CD14-positive monocyte (primary cell): ENCODE measurements around the gene TJP1. TPM values are rescaled to one million over a fixed set of nuclear protein-coding genes. Genes with fewer than 3 reads are reported as not detected.

Experiments used
- DNase-seq, 3 donors: peaks; one replicate each; pipeline ENCODE4 v3.0.0-alpha.2; 2011 to 2022
- H2AFZ ChIP-seq: 2 replicates; pipeline ENCODE4 v1.6.0; 2012; ENCODE audit warnings: mild to moderate bottlenecking, low read depth, low read length, inconsistent platforms; ENCODE audit not compliant: insufficient read depth, poor library complexity, severe bottlenecking
- H3K27ac ChIP-seq, 2 donors: 1 replicate in 1 of 2; 2 replicates in 1 of 2; pipeline ENCODE4 v1.5.1; 2012 to 2013; ENCODE audit warnings: low read length in 2 of 2, control low read depth in 1 of 2, inconsistent platforms in 1 of 2, low read depth in 1 of 2, mild to moderate bottlenecking in 1 of 2
- H3K27me3 ChIP-seq, 2 donors: one replicate each; pipeline versions ENCODE4 v1.6.0 to v1.6.1; 2011 to 2013; ENCODE audit warnings: low read length in 2 of 2; ENCODE audit not compliant: control insufficient read depth in 2 of 2, insufficient read depth in 2 of 2
- H3K36me3 ChIP-seq, 2 donors: replicated peaks in 1 of 2; 1 replicate in 1 of 2; 2 replicates in 1 of 2; pipeline versions ENCODE4 v1.5.1 to v1.6.1; 2012 to 2013; ENCODE audit warnings: low read length in 2 of 2, control low read depth in 1 of 2, inconsistent platforms in 1 of 2, mild to moderate bottlenecking in 1 of 2; ENCODE audit not compliant: insufficient read depth in 2 of 2, control insufficient read depth in 1 of 2
- H3K4me1 ChIP-seq, 2 donors: 1 replicate in 1 of 2; 2 replicates in 1 of 2; pipeline versions ENCODE4 v1.5.1 to v1.6.1; 2012 to 2013; ENCODE audit warnings: low read length in 2 of 2, control low read depth in 1 of 2, inconsistent platforms in 1 of 2, mild to moderate bottlenecking in 1 of 2, moderate library complexity in 1 of 2; ENCODE audit not compliant: insufficient read depth in 2 of 2, control insufficient read depth in 1 of 2
- H3K4me2 ChIP-seq: replicated peaks from 2 replicates; pipeline ENCODE3; 2012; ENCODE audit warnings: low read length, moderate library complexity, mild to moderate bottlenecking; ENCODE audit not compliant: poor library complexity, severe bottlenecking; ENCODE audit errors: extremely low read depth
- H3K4me3 ChIP-seq, 3 experiments: fragments of 200-600 bp in 1 of 3; sonication (generic) in 1 of 3; replicated peaks in 1 of 3; 1 replicate in 2 of 3; 2 replicates in 1 of 3; pipeline ENCODE4 v1.5.1; 2011 to 2013; ENCODE audit warnings: low read length in 3 of 3, mild to moderate bottlenecking in 3 of 3, control low read depth in 2 of 3, low read depth in 2 of 3, inconsistent platforms in 1 of 3, moderate library complexity in 1 of 3
- H3K79me2 ChIP-seq: 2 replicates; pipeline ENCODE4 v1.6.0; 2012; ENCODE audit warnings: mild to moderate bottlenecking, control low read depth, inconsistent platforms, low read length, moderate library complexity; ENCODE audit not compliant: insufficient read depth
- H3K9ac ChIP-seq: 2 replicates; pipeline ENCODE4 v1.6.0; 2017; ENCODE audit warnings: low read length, mild to moderate bottlenecking; ENCODE audit not compliant: insufficient read depth, poor library complexity, severe bottlenecking
- H3K9me3 ChIP-seq, 2 donors: replicated peaks in 1 of 2; 1 replicate in 1 of 2; 2 replicates in 1 of 2; pipeline versions ENCODE4 v1.5.1 to v1.6.1; 2012 to 2013; ENCODE audit warnings: low read length in 2 of 2, control low read depth in 1 of 2; ENCODE audit not compliant: control insufficient read depth in 1 of 2, insufficient read depth in 1 of 2
- H4K20me1 ChIP-seq: 2 replicates; pipeline ENCODE4 v1.6.0; 2012; ENCODE audit warnings: mild to moderate bottlenecking, low read length, control low read depth, moderate library complexity; ENCODE audit not compliant: insufficient read depth
- H3K27ac Mint-ChIP-seq, 7 donors: one replicate each; pipeline ENCODE4 v1.8.0; 2020; ENCODE audit warnings: mild to moderate bottlenecking in 7 of 7, mixed read lengths in 7 of 7, moderate library complexity in 6 of 7, inconsistent platforms in 2 of 7
- H3K27me3 Mint-ChIP-seq, 3 donors: one replicate each; pipeline ENCODE4 v1.8.0; 2021 to 2022; ENCODE audit warnings: low read depth in 3 of 3, mild to moderate bottlenecking in 3 of 3, mixed read lengths in 3 of 3, moderate library complexity in 3 of 3, inconsistent platforms in 1 of 3
- H3K36me3 Mint-ChIP-seq, 2 donors: one replicate each; pipeline ENCODE4 v1.8.0; 2020; ENCODE audit warnings: mixed read lengths in 2 of 2, inconsistent platforms in 1 of 2, mild to moderate bottlenecking in 1 of 2
- H3K4me1 Mint-ChIP-seq: one replicate; pipeline ENCODE4 v1.8.0; 2020; ENCODE audit warnings: mild to moderate bottlenecking, mixed read lengths
- H3K4me3 Mint-ChIP-seq, 2 donors: one replicate each; pipeline ENCODE4 v1.8.0; 2020; ENCODE audit warnings: mild to moderate bottlenecking in 2 of 2, mixed read lengths in 2 of 2, moderate library complexity in 1 of 2
- H3K9me3 Mint-ChIP-seq, 7 donors: one replicate each; pipeline ENCODE4 v1.8.0; 2020 to 2022; ENCODE audit warnings: mixed read lengths in 7 of 7, mild to moderate bottlenecking in 6 of 7, moderate library complexity in 6 of 7, inconsistent platforms in 2 of 7
- WGBS: methylation state at CpG from one replicate; pipeline ENCODE4 v1.1.5; 2013; ENCODE audit warnings: missing lambda C conversion rate; ENCODE audit not compliant: insufficient coverage; 5-methylcytosine and 5-hydroxymethylcytosine counted together
- intact Hi-C, 2 donors: fragments of 100-400 bp; cut with micrococcal nuclease; formaldehyde crosslinking; loops; one replicate each; pipeline versions ENCODE4 v1.15.0 to v1.15.1; 2023
- polyA plus RNA-seq, 3 donors: library from polyadenylated mRNA; depleted of rRNA in 1 of 3; unstranded in 2 of 3; stranded (reverse) in 1 of 3; fragments of 300-500 nt in 2 of 3; fragments of >200 nt in 1 of 3; fragmentation: Illumina TruSeq in 2 of 3; gene quantifications; 1 replicate in 2 of 3; 2 replicates in 1 of 3; pipeline ENCODE4 v1.2.3, GENCODE V29; 2012 to 2021
- TF ChIP-seq, protein P1 (sequence below): fragments of 200-600 bp; IDR thresholded peaks from one replicate; pipeline ENCODE4 v1.8.0; 2022; ENCODE audit warnings: antibody characterized with exemption, mild to moderate bottlenecking

TJP1 gene
- polyA plus RNA-seq, 3 donors, result not detected

DNA sequence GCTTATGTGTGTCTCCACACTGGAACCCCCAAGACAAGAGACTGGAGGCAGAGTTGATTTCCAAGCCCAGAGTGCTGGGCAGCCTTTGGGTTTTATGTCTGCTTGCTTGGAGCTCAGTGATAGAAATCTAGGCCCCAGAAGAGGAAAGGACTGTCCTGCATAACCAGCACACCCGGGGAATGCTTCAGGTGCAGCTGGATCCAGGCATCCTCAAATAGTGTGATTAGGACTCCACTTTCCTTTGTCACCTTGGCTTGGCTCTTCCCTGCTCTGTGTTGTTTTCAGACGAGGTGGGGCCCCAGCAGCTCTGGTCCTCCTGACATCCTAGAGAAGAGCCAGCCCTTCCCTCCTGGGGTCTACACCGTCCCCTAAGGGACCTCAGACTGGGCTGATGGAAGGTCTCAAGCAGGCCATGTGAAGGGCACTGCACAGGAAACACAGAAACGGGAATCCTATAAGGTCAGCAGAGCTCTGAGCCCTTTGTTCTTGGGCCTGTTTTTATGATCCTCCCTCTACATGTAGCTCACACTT is 143.7 kb downstream of the TJP1 start:
- Histone ChIP-seq H3K9me3 (no peaks in the 10 kb centered on the region), H3K4me2 (no peak overlapping the region), H3K4me1 (no peaks in the 10 kb centered on the region), H2AFZ (no peak overlapping the region), H3K36me3 (no peaks in the 10 kb centered on the region), H4K20me1 (no peaks in the 10 kb centered on the region), H3K4me3 (no peak overlapping the region), H3K27ac (no peak overlapping the region), H3K9ac (no peak overlapping the region), H3K79me2 (no peaks in the 10 kb centered on the region), H3K27me3 (peaks cover under 1 to 24% of the 10 kb centered on the region in 2 donors)
- Mint-ChIP-seq H3K4me3 (no peak overlapping the region), H3K27ac (no peak overlapping the region), H3K27me3 (peaks cover 28 to 43% (median 30%) of the 10 kb centered on the region in 3 donors), H3K36me3 (no peaks in the 10 kb centered on the region), H3K9me3 (peaks cover 0 to 7% (median 2%) of the 10 kb centered on the region in 7 donors), H3K4me1 (no peaks in the 10 kb centered on the region)
- WGBS, result 73% methylated on average over 4 of the region's 4 CpGs
- TF ChIP-seq, protein P1, sequence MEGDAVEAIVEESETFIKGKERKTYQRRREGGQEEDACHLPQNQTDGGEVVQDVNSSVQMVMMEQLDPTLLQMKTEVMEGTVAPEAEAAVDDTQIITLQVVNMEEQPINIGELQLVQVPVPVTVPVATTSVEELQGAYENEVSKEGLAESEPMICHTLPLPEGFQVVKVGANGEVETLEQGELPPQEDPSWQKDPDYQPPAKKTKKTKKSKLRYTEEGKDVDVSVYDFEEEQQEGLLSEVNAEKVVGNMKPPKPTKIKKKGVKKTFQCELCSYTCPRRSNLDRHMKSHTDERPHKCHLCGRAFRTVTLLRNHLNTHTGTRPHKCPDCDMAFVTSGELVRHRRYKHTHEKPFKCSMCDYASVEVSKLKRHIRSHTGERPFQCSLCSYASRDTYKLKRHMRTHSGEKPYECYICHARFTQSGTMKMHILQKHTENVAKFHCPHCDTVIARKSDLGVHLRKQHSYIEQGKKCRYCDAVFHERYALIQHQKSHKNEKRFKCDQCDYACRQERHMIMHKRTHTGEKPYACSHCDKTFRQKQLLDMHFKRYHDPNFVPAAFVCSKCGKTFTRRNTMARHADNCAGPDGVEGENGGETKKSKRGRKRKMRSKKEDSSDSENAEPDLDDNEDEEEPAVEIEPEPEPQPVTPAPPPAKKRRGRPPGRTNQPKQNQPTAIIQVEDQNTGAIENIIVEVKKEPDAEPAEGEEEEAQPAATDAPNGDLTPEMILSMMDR, result no peak
- no peak for DNase-seq
- intact Hi-C loops, result no loop called here

DNA sequence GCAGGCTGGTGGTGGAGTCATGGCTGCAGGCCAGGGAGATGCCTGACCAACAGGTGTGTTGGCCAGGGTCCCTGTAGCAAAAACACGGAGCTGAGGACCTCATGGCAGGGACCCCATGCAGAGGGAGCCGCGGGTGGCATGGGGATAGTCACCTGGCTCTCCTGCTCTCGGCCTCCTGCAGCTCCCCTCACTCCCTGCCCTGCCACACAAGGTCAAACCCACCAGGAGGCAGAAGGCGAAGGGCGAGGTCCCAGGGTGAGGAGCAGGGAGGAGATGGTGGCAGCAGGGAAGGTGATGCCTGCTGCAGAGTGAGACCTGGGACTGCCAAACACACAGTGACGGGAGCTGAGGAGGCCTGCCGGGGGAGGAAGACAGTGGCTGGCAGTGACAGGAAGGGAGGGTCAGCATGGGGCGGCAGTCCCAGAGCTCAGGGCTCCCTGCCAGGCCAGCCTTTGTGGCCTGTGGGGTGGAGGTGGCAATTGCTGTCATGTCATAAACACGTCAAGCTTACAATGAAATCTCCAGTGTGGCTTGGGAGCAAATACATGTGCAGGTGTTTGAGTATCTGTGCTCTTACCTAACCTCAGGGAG is 144.3 kb downstream of the TJP1 start:
- intact Hi-C loops, result no loop called here
- 47% methylated on average over 7 of the region's 10 CpGs for WGBS
- Histone ChIP-seq H3K27ac (no peak overlapping the region), H3K4me1 (no peaks in the 10 kb centered on the region), H3K4me2 (no peak overlapping the region), H2AFZ (no peak overlapping the region), H3K4me3 (no peak overlapping the region), H3K36me3 (no peaks in the 10 kb centered on the region), H3K9ac (no peak overlapping the region), H3K79me2 (no peaks in the 10 kb centered on the region), H4K20me1 (no peaks in the 10 kb centered on the region), H3K9me3 (no peaks in the 10 kb centered on the region), H3K27me3 (peaks cover 3 to 29% of the 10 kb centered on the region in 2 donors)
- peaks cover 33 to 47% (median 34%) of the 10 kb centered on the region in 3 donors for H3K27me3 Mint-ChIP-seq
- no peaks in the 10 kb centered on the region for H3K36me3 Mint-ChIP-seq
- no peak overlapping the region for H3K4me3 Mint-ChIP-seq
- H3K27ac Mint-ChIP-seq, result peak overlapping the region in 1 of 7 donors; percentile 15
- no peak for DNase-seq
- H3K9me3 Mint-ChIP-seq, result peaks cover 0 to 9% (median 2%) of the 10 kb centered on the region in 7 donors
- H3K4me1 Mint-ChIP-seq, result no peaks in the 10 kb centered on the region
- TF ChIP-seq, protein P1, result no peak
